Measurements from ENCODE around the gene FAM151A. TPM values are rescaled to one million over a fixed set of nuclear protein-coding genes. Genes with fewer than 3 reads are reported as not detected.

FAM151A gene
- not detected for polyA plus RNA-seq

GRCh38 chr1:54623216-54624007 is at the start of gene FAM151A:
TSS of gene FAM151A (minus strand) at chr1:54623525. CDS start at chr1:54623395, 130 bp downstream.
- no peaks in the 10 kb centered on the region for H3K4me1 Mint-ChIP-seq
- H3K36me3 Mint-ChIP-seq: no peaks in the 10 kb centered on the region
- no peaks in the 10 kb centered on the region for H3K9me3 Mint-ChIP-seq
- peaks cover 1 to 5% (median 2%) of the 10 kb centered on the region in 3 donors for H3K27me3 Mint-ChIP-seq (ENCODE audit: low read depth in 3 of 3)
- H3K4me3 Mint-ChIP-seq: no peak within 1 kb of the TSS
- no peak within 1 kb of the TSS for H3K27ac Mint-ChIP-seq
- no peak for DNase-seq

DNA sequence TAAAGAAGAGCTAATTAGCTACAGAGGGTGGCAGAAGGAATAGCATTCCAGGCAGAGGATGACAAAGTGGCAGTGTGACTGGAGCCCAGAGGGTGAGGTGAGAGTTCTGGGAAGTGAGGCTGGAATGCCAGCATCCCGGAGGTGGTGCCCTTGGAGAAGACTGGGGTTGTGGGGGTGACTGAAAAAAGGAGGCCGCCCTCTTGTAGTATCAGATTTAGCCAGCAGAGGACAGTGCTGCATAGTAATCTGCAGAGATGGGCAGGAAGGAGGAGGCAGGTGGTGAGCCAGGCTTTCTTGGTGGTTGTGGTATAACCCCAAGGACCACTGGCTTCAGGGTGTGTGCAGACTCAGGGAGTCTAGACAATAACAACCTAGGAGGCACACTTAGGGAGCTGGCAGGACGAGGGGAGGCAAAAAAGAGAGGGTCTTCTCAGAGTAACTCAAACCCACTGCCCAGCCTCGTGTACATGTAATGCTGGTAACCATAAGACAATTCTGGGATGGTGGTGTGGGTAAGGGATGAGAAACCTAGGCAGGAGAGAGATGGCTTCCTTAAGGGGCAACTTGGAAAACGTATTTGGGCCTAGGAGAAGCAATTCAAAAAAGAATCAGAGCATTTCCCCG is 48.8 kb upstream of the FAM151A start:
- Mint-ChIP-seq H3K36me3 (no peaks in the 10 kb centered on the region), H3K4me1 (peaks cover 8 to 11% of the 10 kb centered on the region in 2 donors), H3K27ac (peak overlapping the region in 4 of 6 donors; percentile 13 to 73 (median 62)), H3K4me3 (peak overlapping the region in 2 of 5 donors; percentile 14 to 39), H3K9me3 (no peaks in the 10 kb centered on the region), H3K27me3 (ENCODE audit: low read depth in 3 of 3) (peaks cover 0 to 6% (median 5%) of the 10 kb centered on the region in 3 donors)
- peak; percentile 70 to 78 (median 78) for DNase-seq

- no peak for DNase-seq
- Mint-ChIP-seq H3K4me3 (no peak overlapping the region), H3K36me3 (no peaks in the 10 kb centered on the region), H3K9me3 (no peaks in the 10 kb centered on the region), H3K4me1 (peaks cover 8 to 11% of the 10 kb centered on the region in 2 donors), H3K27ac (no peak overlapping the region), H3K27me3 (ENCODE audit: low read depth in 3 of 3) (peaks cover 0 to 6% (median 6%) of the 10 kb centered on the region in 3 donors)
These were observed 45.2 kb upstream of the FAM151A start for GRCh38 chr1:54668567-54668966.

- H3K27me3 Mint-ChIP-seq (ENCODE audit: low read depth in 3 of 3): peaks cover 0 to 6% (median 3%) of the 10 kb centered on the region in 3 donors
- H3K4me3 Mint-ChIP-seq: no peak overlapping the region
- DNase-seq: no peak
- peaks cover 8 to 11% of the 10 kb centered on the region in 2 donors for H3K4me1 Mint-ChIP-seq
- H3K27ac Mint-ChIP-seq: no peak overlapping the region
- no peaks in the 10 kb centered on the region for H3K9me3 Mint-ChIP-seq
- no peaks in the 10 kb centered on the region for H3K36me3 Mint-ChIP-seq
These were observed 44.5 kb upstream of the FAM151A start for GRCh38 chr1:54667797-54668196.

GRCh38 chr1:54666333-54666732 is 43.0 kb upstream of the FAM151A start:
- peaks cover 0 to 3% (median 2%) of the 10 kb centered on the region in 3 donors for H3K27me3 Mint-ChIP-seq (ENCODE audit: low read depth in 3 of 3)
- no peaks in the 10 kb centered on the region for H3K4me1 Mint-ChIP-seq
- H3K36me3 Mint-ChIP-seq: no peaks in the 10 kb centered on the region
- no peaks in the 10 kb centered on the region for H3K9me3 Mint-ChIP-seq
- H3K4me3 Mint-ChIP-seq: no peak overlapping the region
- no peak for DNase-seq
- H3K27ac Mint-ChIP-seq: no peak overlapping the region

- peaks cover under 1 to 3% (median 2%) of the 10 kb centered on the region in 3 donors for H3K27me3 Mint-ChIP-seq (ENCODE audit: low read depth in 3 of 3)
- H3K27ac Mint-ChIP-seq: no peak overlapping the region
- DNase-seq: no peak
- H3K4me1 Mint-ChIP-seq: no peaks in the 10 kb centered on the region
- no peak overlapping the region for H3K4me3 Mint-ChIP-seq
- H3K36me3 Mint-ChIP-seq: no peaks in the 10 kb centered on the region
- no peaks in the 10 kb centered on the region for H3K9me3 Mint-ChIP-seq
These were observed 42.5 kb upstream of the FAM151A start for GRCh38 chr1:54665852-54666251.

DNA sequence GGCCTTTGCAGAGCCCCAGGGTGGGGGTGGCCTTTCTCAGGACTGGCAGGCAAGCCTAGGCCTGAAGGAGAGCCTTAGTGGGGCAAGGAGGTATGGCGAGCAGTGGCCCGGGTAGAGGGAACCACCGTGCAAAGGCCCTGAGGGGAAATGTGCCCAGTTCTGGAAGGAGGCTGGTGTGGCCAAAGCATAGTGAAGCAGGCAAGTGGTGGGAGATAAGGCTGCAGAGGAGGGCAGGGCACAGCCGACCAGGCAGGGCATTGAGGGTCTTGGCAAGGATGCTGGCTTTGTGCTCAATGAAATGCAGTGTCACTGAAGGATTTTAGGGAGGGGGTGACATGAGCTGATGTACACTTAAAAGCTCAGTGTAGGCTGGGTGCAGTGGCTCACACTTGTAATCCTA is 41.0 kb upstream of the FAM151A start:
- Mint-ChIP-seq H3K9me3 (no peaks in the 10 kb centered on the region), H3K27me3 (ENCODE audit: low read depth in 3 of 3) (peaks cover 2 to 3% (median 2%) of the 10 kb centered on the region in 3 donors), H3K36me3 (no peaks in the 10 kb centered on the region)

DNA sequence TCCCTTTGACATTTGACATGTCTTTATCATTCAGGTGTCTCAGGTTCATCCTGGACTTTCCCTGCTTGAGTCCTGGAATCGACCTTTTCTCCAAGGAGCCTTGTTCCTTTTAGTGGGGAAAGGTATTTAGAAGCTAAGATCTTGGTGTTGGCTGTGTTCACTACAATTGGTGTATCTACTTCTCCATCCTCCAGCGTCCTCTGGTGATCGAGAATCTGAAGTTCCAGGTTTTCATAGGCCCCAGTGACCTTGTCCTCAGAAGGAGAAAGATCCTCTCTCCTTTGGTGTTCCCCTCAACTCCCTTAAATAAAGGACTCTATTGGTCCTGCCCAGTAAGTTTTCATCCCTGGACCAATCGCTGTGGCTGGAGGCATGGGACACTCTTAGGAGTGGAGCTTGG is 40.4 kb upstream of the FAM151A start:
- Mint-ChIP-seq H3K4me1 (no peaks in the 10 kb centered on the region), H3K36me3 (peaks cover 0 to under 1% (median 0%) of the 10 kb centered on the region in 3 donors), H3K27ac (no peak overlapping the region), H3K9me3 (no peaks in the 10 kb centered on the region), H3K27me3 (ENCODE audit: low read depth in 3 of 3) (peaks cover 2 to 3% (median 2%) of the 10 kb centered on the region in 3 donors), H3K4me3 (no peak overlapping the region)
- no peak for DNase-seq

More for the DNA sequence above, 41.0 kb upstream of the FAM151A start:
- no peak overlapping the region for H3K27ac Mint-ChIP-seq
- no peaks in the 10 kb centered on the region for H3K4me1 Mint-ChIP-seq
- no peak overlapping the region for H3K4me3 Mint-ChIP-seq
- no peak for DNase-seq

GRCh38 chr1:54658164-54658913 is 35.0 kb upstream of the FAM151A start:
- Mint-ChIP-seq H3K9me3 (peaks cover 0 to 2% (median 0%) of the 10 kb centered on the region in 6 donors), H3K4me3 (no peak overlapping the region), H3K27me3 (ENCODE audit: low read depth in 3 of 3) (peaks cover 2 to 4% (median 4%) of the 10 kb centered on the region in 3 donors), H3K27ac (no peak overlapping the region), H3K36me3 (peaks cover 0 to 3% (median 0%) of the 10 kb centered on the region in 3 donors), H3K4me1 (no peaks in the 10 kb centered on the region)
- no peak for DNase-seq

GRCh38 chr1:54653036-54653435 is 29.7 kb upstream of the FAM151A start:
- no peak overlapping the region for H3K4me3 Mint-ChIP-seq
- no peaks in the 10 kb centered on the region for H3K36me3 Mint-ChIP-seq

DNA sequence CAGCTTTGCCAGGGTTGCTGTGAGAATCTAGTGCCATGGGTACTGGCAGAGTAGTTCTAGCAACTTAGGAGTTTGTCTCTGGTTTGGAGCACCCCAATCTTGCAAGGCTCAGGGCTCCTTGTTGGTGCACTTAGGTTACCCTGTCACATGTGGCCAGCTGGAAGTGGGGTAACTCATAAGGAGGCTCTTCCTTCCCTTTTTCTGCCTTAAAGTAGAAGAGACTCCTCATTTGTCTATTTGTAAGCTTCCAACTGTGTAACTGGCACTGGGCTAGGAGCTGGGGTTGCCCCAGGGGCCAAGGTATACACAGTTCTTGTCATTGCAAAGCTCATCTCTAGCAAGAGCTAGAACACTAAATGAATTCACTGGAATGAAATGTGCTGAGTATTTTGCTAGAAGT is 28.8 kb upstream of the FAM151A start:
- DNase-seq: no peak
- H3K4me1 Mint-ChIP-seq: no peaks in the 10 kb centered on the region
- no peak overlapping the region for H3K4me3 Mint-ChIP-seq
- H3K27ac Mint-ChIP-seq: no peak overlapping the region
- no peaks in the 10 kb centered on the region for H3K36me3 Mint-ChIP-seq
- H3K27me3 Mint-ChIP-seq (ENCODE audit: low read depth in 3 of 3): peaks cover 0 to 4% (median under 1%) of the 10 kb centered on the region in 3 donors
- no peaks in the 10 kb centered on the region for H3K9me3 Mint-ChIP-seq

More at GRCh38 chr1:54653036-54653435, 29.7 kb upstream of the FAM151A start:
- DNase-seq: no peak
- H3K9me3 Mint-ChIP-seq: no peaks in the 10 kb centered on the region
- no peak overlapping the region for H3K27ac Mint-ChIP-seq
- peaks cover 0 to 3% (median 2%) of the 10 kb centered on the region in 3 donors for H3K27me3 Mint-ChIP-seq (ENCODE audit: low read depth in 3 of 3)
- no peaks in the 10 kb centered on the region for H3K4me1 Mint-ChIP-seq

DNA sequence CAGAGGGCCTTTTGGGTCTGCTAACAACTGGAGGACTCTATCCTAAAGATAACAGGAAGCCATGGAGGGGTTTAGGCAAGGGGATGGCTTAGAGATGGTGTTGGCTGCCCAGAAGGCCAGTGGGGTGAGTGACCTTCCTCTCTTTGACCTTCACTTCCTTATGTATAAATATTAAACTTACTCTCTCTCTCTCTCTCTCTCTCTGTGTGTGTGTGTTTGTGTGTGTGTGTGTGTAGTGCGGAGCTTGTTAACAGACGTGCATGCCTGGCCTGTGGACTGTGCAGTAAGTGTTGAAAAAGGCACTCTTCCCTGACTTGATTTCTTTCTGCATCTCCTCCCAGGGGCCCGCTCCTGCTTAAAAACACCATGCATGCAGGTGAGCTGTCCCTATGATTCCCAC is 28.3 kb upstream of the FAM151A start:
- Mint-ChIP-seq H3K27me3 (ENCODE audit: low read depth in 3 of 3) (peaks cover 0 to 4% (median 2%) of the 10 kb centered on the region in 3 donors), H3K4me3 (no peak overlapping the region), H3K27ac (no peak overlapping the region), H3K4me1 (no peaks in the 10 kb centered on the region), H3K9me3 (no peaks in the 10 kb centered on the region), H3K36me3 (no peaks in the 10 kb centered on the region)
- DNase-seq: no peak

DNA sequence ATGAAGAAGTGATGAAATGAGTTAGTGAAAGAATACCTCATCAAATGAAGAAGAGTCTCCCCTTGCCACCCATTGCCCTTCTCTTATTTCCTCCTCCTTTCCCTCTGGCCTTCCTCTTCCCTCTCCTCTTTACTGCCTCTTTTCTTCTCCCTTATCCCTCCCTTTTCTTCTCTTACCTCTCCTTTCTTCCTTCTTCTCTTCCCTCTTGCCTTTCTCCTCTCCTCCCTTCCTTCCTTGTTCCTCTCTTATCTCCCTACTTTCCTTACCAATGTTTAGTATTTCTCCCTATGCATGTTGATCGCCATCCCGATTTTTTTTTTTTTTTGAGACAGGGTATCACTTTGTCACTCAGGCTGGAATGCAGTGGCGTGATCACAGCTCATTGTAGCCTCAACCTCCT is 27.1 kb upstream of the FAM151A start:
- no peak overlapping the region for H3K4me3 Mint-ChIP-seq

DNA sequence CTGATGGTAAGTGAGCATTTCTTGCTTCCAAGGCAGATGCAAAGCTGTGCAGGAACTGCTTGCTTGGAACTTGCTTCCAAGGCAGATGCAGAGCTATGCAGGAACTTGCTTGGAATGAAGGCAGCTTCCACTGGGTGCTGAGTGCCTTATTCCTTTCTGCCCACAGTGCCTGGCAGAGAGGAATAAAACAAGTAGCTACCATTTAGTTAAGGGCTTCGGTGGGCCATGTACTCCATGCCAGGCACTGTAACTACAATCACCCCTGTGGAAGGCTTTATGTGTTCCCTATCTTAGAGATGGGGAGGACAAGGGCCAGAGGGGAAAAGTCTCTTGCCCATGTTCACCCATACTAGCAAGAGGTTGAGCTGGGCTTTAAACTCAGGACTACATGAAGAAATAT is 26.6 kb upstream of the FAM151A start:
- no peak overlapping the region for H3K27ac Mint-ChIP-seq
- DNase-seq: no peak
- no peaks in the 10 kb centered on the region for H3K36me3 Mint-ChIP-seq
- H3K4me3 Mint-ChIP-seq: no peak overlapping the region
- H3K27me3 Mint-ChIP-seq (ENCODE audit: low read depth in 3 of 3): peaks cover 0 to 4% (median 2%) of the 10 kb centered on the region in 3 donors
- H3K9me3 Mint-ChIP-seq: peaks cover 0 to 3% (median 0%) of the 10 kb centered on the region in 6 donors
- H3K4me1 Mint-ChIP-seq: no peaks in the 10 kb centered on the region

More for the DNA sequence above, 27.1 kb upstream of the FAM151A start:
- no peaks in the 10 kb centered on the region for H3K4me1 Mint-ChIP-seq
- H3K27me3 Mint-ChIP-seq (ENCODE audit: low read depth in 3 of 3): peaks cover 0 to 4% (median 2%) of the 10 kb centered on the region in 3 donors
- H3K9me3 Mint-ChIP-seq: peaks cover 0 to 2% (median 0%) of the 10 kb centered on the region in 6 donors
- H3K27ac Mint-ChIP-seq: no peak overlapping the region
- DNase-seq: no peak
- no peaks in the 10 kb centered on the region for H3K36me3 Mint-ChIP-seq

All from immature natural killer cell (primary cell).